Kidney (tissue), 22 donors: ENCODE results near the gene GPR179. TPM values are rescaled to one million over a fixed set of nuclear protein-coding genes. Genes with fewer than 3 reads are reported as not detected.

Experiments
- DNase-seq, 5 donors: peaks; one replicate each; pipeline ENCODE4 v3.0.0-alpha.2; 2013 to 2020
- FAIRE-seq: peaks from 2 replicates; lab custom pipeline; 2012; peaks lifted over from hg19 to GRCh38; lab: Jason Lieb, UNC
- H3K27ac ChIP-seq, 2 donors: one replicate each; pipeline ENCODE4 v1.7.0; 2013; ENCODE audit warnings: low read depth in 2 of 2, low read length in 2 of 2, inconsistent platforms in 1 of 2
- H3K27me3 ChIP-seq: one replicate; pipeline ENCODE4 v1.7.1; 2013; ENCODE audit warnings: low read length, inconsistent platforms; ENCODE audit not compliant: control insufficient read depth, insufficient read depth
- H3K36me3 ChIP-seq, 3 donors: one replicate each; pipeline versions ENCODE4 v1.7.0 to v1.7.1; 2013; ENCODE audit warnings: low read length in 3 of 3, control low read depth in 1 of 3, inconsistent platforms in 1 of 3; ENCODE audit not compliant: insufficient read depth in 3 of 3, control insufficient read depth in 2 of 3
- H3K4me1 ChIP-seq, 3 donors: one replicate each; pipeline versions ENCODE4 v1.7.0 to v1.7.1; 2013; ENCODE audit warnings: low read length in 3 of 3, inconsistent platforms in 1 of 3, low read depth in 1 of 3; ENCODE audit not compliant: control insufficient read depth in 2 of 3, insufficient read depth in 2 of 3
- H3K4me3 ChIP-seq, 3 donors: one replicate each; pipeline versions ENCODE4 v1.7.0 to v1.8.1; 2013; ENCODE audit warnings: low read length in 3 of 3, control low read depth in 1 of 3, inconsistent platforms in 1 of 3
- H3K9ac ChIP-seq, 3 donors: one replicate each; pipeline versions ENCODE4 v1.7.0 to v1.7.1; 2013; ENCODE audit warnings: low read length in 3 of 3, control low read depth in 1 of 3, inconsistent platforms in 1 of 3
- H3K9me3 ChIP-seq, 3 donors: one replicate each; pipeline versions ENCODE4 v1.7.0 to v1.7.1; 2013; ENCODE audit warnings: low read length in 3 of 3, control low read depth in 1 of 3, inconsistent platforms in 1 of 3; ENCODE audit not compliant: control insufficient read depth in 2 of 3, insufficient read depth in 1 of 3
- intact Hi-C: fragments of 100-400 bp; cut with DNase I; formaldehyde crosslinking; loops from one replicate; pipeline ENCODE4 v1.11.1; 2022
- long read RNA-seq, 10 donors: library from polyadenylated mRNA in 1 of 10; unstranded in 1 of 10; transcript quantifications; one replicate each; pipeline ENCODE4 v2.0.0 and lab custom pipeline, GENCODE V29; 2021 to 2026
- polyA plus RNA-seq: library from polyadenylated mRNA; stranded (reverse); fragments of 350-450 nt; fragmentation: Illumina TruSeq; extraction: RNeasy Lipid Tissue Mini Kit (QIAGEN cat#74804); gene quantifications from one replicate; pipeline ENCODE4 v1.2.3, GENCODE V29; 2014; ENCODE audit warnings: low read depth, low replicate concordance; ENCODE audit not compliant: insufficient read depth
- total RNA-seq: library from RNA; stranded (reverse); fragmentation: NEBNext Ultra II Directional; extraction: Animal tissue kit (Norgen Biotek cat#: 25700); gene quantifications from one replicate; pipeline ENCODE4 v1.2.1, GENCODE V29; 2021
- TF ChIP-seq, protein P1 (sequence below): IDR thresholded peaks from 3 replicates; pipeline ENCODE4 v1.5.1; 2012; ENCODE audit warnings: mild to moderate bottlenecking, moderate library complexity, borderline replicate concordance; ENCODE audit not compliant: insufficient read depth; ENCODE audit errors: extremely low read depth
- donor health status: control.
- donor health status: control.
- donor health status: control.
- donor health status: control.
- donor health status: control.
- donor health status: DM: yes; HTN: yes; CAD: no.
- donor health status: Normal renal cell carcinoma (clear cell type).

Gene GPR179, protein sequence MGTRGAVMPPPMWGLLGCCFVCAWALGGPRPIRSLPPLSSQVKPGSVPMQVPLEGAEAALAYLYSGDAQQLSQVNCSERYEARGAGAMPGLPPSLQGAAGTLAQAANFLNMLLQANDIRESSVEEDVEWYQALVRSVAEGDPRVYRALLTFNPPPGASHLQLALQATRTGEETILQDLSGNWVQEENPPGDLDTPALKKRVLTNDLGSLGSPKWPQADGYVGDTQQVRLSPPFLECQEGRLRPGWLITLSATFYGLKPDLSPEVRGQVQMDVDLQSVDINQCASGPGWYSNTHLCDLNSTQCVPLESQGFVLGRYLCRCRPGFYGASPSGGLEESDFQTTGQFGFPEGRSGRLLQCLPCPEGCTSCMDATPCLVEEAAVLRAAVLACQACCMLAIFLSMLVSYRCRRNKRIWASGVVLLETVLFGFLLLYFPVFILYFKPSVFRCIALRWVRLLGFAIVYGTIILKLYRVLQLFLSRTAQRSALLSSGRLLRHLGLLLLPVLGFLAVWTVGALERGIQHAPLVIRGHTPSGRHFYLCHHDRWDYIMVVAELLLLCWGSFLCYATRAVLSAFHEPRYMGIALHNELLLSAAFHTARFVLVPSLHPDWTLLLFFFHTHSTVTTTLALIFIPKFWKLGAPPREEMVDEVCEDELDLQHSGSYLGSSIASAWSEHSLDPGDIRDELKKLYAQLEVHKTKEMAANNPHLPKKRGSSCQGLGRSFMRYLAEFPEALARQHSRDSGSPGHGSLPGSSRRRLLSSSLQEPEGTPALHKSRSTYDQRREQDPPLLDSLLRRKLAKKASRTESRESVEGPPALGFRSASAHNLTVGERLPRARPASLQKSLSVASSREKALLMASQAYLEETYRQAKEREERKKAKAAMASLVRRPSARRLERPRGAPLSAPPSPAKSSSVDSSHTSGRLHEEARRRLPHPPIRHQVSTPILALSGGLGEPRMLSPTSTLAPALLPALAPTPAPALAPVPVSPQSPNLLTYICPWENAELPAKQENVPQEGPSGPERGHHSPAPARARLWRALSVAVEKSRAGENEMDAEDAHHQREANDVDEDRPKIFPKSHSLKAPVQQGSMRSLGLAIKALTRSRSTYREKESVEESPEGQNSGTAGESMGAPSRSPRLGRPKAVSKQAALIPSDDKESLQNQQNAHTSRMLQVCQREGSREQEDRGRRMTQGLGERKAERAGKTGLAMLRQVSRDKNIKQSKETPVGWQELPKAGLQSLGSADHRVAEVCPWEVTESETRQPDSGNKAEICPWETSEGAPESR (N-terminal part only)
- total RNA-seq, result not detected
- not detected for polyA plus RNA-seq
- long read RNA-seq, donor 1, result 0 reads
- long read RNA-seq, donor 2, result 0 reads
- long read RNA-seq, donor 3, result 0 reads
- long read RNA-seq, donor 4, result 0 reads
- long read RNA-seq, donor 5, result 0 reads
- long read RNA-seq, donor 6, result 0 reads
- long read RNA-seq, donor 7, result 0 reads
- long read RNA-seq, donor 8, result 0 reads
- long read RNA-seq, donor 9, result 0 reads
- long read RNA-seq, donor 10, result 0 reads

DNA sequence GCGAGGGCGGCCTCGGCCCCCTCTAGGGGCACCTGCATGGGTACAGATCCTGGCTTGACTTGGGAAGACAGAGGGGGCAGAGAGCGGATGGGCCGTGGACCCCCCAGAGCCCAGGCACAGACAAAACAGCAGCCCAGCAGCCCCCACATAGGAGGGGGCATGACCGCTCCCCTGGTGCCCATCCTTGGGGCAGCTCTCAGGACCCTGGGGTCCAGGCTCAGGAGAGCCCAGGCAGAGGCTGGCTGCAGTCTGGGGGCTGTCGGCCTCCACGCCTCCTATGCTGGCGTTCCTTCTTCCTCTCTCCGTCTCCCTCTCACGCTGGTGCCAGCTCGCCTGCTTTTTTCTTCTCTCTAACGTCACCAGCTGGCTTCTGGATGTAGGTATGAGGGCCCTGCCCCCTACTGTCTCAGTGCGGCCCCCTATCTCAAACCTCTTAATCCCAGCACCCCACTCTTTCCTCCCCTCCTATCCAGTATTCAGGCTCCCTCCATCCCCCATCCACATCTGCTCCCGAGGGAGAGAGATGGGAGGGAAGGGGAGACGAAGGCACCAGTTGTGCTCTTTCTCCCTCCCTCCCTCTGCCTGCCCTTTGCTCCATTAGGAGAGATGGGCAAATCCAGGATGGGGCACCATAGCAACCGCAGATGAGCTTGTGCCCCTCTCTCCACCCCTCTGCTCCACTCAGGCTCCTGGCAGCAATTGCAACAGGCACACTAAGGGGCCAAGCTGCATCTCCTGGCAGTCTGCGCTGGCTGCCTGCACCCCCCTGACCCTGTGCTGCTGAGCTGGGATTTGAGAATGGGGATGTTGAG, at the start of gene GPR179:
Gene GPR179 (minus strand): TSS at position 349 of the 812 bp plus-strand sequence. CDS start 167 bp downstream, at position 182.
- TF ChIP-seq, protein P1, sequence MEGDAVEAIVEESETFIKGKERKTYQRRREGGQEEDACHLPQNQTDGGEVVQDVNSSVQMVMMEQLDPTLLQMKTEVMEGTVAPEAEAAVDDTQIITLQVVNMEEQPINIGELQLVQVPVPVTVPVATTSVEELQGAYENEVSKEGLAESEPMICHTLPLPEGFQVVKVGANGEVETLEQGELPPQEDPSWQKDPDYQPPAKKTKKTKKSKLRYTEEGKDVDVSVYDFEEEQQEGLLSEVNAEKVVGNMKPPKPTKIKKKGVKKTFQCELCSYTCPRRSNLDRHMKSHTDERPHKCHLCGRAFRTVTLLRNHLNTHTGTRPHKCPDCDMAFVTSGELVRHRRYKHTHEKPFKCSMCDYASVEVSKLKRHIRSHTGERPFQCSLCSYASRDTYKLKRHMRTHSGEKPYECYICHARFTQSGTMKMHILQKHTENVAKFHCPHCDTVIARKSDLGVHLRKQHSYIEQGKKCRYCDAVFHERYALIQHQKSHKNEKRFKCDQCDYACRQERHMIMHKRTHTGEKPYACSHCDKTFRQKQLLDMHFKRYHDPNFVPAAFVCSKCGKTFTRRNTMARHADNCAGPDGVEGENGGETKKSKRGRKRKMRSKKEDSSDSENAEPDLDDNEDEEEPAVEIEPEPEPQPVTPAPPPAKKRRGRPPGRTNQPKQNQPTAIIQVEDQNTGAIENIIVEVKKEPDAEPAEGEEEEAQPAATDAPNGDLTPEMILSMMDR, result no peak
- Histone ChIP-seq H3K9me3 (no peaks in the 10 kb centered on the region), H3K9ac (no peak within 1 kb of the TSS), H3K27ac (no peak within 1 kb of the TSS), H3K4me1 (no peaks in the 10 kb centered on the region), H3K27me3 (no peaks in the 10 kb centered on the region), H3K4me3 (no peak within 1 kb of the TSS), H3K36me3 (no peaks in the 10 kb centered on the region)
- intact Hi-C loops, result loop anchor here (5.0 kb wide), 1 partner anchor 68 kb away; no protein-coding TSS in a partner anchor
- FAIRE-seq, result no peak
- no peak for DNase-seq

DNA sequence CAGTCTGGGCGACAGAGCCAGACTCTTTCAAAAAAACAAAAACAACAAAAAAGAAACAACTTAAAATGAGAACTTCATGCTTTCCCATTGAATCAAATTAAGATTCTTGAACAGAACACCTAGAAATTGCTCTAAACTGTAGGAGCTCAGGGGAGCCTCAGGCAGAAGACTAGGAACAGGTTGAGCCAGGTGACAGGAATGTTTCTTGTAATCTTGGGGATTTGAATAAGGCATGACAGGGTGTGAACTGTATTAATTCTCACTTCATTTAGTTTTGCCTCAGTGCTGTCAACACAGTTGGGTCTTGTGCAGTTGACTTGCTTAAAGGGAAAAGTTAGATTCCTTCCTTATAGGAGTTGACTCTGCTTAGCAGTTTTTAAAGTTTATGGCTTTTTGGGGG, 35.7 kb upstream of the GPR179 start:
- FAIRE-seq, result no peak
- H3K4me1 ChIP-seq, result peaks cover 0 to 2% (median 0%) of the 10 kb centered on the region in 3 donors
- H3K9me3 ChIP-seq, result no peaks in the 10 kb centered on the region
- no peak for DNase-seq
- no peaks in the 10 kb centered on the region for H3K27me3 ChIP-seq
- TF ChIP-seq, protein P1, result no peak
- peaks cover 0 to 12% (median 5%) of the 10 kb centered on the region in 3 donors for H3K36me3 ChIP-seq
- H3K9ac ChIP-seq, result no peak overlapping the region
- no peak overlapping the region for H3K27ac ChIP-seq
- intact Hi-C loops, result no loop called here
- H3K4me3 ChIP-seq, result no peak overlapping the region
